Measurements from ENCODE around the gene PTPN14. TPM values are rescaled to one million over a fixed set of nuclear protein-coding genes. Genes with fewer than 3 reads are reported as not detected.

Gene PTPN14
- total and polyA plus RNA-seq, 2 of the 8 experiments (the other 6 are each of a cell fraction or from before 2014, with no cell fraction given) = 14.4 to 93.6 TPM

- no peak for TF ChIP-seq CHD7 (IDR thresholded peaks at IDR 0.05; ENCODE audit: insufficient replicate concordance, low read length)
Measured at GRCh38 chr1:214337511-214337910, 213.9 kb downstream of the PTPN14 start (continued).
